HFFc6 (cell line): ENCODE data around the gene OSTN. TPM values are rescaled to one million over a fixed set of nuclear protein-coding genes. Genes with fewer than 3 reads are reported as not detected.

Source experiments
- DNase-seq: peaks from one replicate; pipeline ENCODE4 v3.0.0-alpha.2; 2018
- H3K27ac Mint-ChIP-seq: 2 replicates; pipeline ENCODE4 v1.8.0; 2020; ENCODE audit warnings: mild to moderate bottlenecking, mixed read lengths
- H3K27me3 Mint-ChIP-seq: 2 replicates; pipeline ENCODE4 v1.8.0; 2021; ENCODE audit warnings: mild to moderate bottlenecking, moderate library complexity, mixed read lengths; ENCODE audit not compliant: insufficient read depth
- H3K36me3 Mint-ChIP-seq: 2 replicates; pipeline ENCODE4 v1.8.0; 2021; ENCODE audit warnings: low read depth, mixed read lengths
- H3K4me1 Mint-ChIP-seq: 2 replicates; pipeline ENCODE4 v1.8.0; 2020; ENCODE audit warnings: low read depth, mixed read lengths
- H3K4me3 Mint-ChIP-seq: 2 replicates; pipeline ENCODE4 v1.8.0; 2020; ENCODE audit warnings: mild to moderate bottlenecking, moderate library complexity, mixed read lengths
- H3K9me3 Mint-ChIP-seq: 2 replicates; pipeline ENCODE4 v1.8.0; 2020; ENCODE audit warnings: mild to moderate bottlenecking, mixed read lengths
- total RNA-seq, 6 experiments: library from RNA; stranded (reverse); fragmentation: NEBNext Ultra II Directional; extraction: Animal tissue kit (Norgen Biotek cat#: 25700); gene quantifications; 2 replicates in 1 of 6; 3 replicates in 5 of 6; pipeline ENCODE4 v1.2.3, GENCODE V29; 2021
- TF ChIP-seq, protein P1 (sequence below): fragments of 200-600 bp; sonication (generic); IDR thresholded peaks from 2 replicates; pipeline ENCODE4 v1.5.0; 2021; ENCODE audit warnings: antibody characterized with exemption, mild to moderate bottlenecking

OSTN gene
- total RNA-seq, 6 experiments from 2014 or later = 0.24 to 0.71 (median 0.34) TPM; not detected in 2

DNA sequence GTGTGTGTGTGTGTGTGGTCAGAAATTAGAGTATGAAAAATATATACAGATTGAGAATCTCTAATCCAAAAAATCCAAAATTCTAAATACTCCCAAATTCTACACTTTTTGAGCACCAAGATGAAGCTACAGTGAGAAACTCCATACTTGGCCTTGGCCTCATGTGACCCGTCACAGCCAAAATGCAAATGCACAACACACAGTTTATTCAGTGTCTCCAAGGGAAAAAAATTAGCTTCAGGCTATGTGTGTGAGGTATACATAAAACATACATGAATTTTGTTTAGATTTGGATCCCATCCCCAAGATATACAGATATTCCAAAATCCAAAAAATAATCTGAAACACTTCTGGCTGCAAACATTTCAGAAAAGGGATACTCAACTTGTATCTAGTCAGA, 33.2 kb upstream of the OSTN start:
- peaks cover 13% of the 10 kb centered on the region for H3K36me3 Mint-ChIP-seq
- H3K9me3 Mint-ChIP-seq = peaks cover 12% of the 10 kb centered on the region
- peaks cover 23% of the 10 kb centered on the region for H3K4me1 Mint-ChIP-seq
- no peak overlapping the region for H3K4me3 Mint-ChIP-seq
- TF ChIP-seq, protein P1, sequence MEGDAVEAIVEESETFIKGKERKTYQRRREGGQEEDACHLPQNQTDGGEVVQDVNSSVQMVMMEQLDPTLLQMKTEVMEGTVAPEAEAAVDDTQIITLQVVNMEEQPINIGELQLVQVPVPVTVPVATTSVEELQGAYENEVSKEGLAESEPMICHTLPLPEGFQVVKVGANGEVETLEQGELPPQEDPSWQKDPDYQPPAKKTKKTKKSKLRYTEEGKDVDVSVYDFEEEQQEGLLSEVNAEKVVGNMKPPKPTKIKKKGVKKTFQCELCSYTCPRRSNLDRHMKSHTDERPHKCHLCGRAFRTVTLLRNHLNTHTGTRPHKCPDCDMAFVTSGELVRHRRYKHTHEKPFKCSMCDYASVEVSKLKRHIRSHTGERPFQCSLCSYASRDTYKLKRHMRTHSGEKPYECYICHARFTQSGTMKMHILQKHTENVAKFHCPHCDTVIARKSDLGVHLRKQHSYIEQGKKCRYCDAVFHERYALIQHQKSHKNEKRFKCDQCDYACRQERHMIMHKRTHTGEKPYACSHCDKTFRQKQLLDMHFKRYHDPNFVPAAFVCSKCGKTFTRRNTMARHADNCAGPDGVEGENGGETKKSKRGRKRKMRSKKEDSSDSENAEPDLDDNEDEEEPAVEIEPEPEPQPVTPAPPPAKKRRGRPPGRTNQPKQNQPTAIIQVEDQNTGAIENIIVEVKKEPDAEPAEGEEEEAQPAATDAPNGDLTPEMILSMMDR = no peak
- no peak overlapping the region for H3K27ac Mint-ChIP-seq
- no peak for DNase-seq
- H3K27me3 Mint-ChIP-seq = no peaks in the 10 kb centered on the region

DNA sequence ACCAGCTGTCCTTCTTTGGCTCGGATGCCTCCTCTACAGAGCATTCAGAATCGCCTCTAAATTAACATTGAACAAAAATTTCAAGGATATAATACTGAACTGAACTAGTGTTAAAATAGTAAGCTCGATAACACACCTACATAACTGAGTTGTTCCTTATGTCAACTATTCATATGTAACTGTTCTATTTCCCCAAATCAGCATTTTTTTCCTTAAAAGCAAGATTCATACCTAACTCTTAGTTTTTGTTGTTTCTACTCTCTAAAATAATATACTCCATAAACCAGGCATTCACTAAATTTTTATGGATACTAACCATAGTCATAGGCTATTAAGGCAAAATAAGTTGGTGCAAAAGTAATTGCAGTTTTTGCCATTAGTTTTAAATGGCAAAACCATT, 32.7 kb upstream of the OSTN start:
- TF ChIP-seq, protein P1 = no peak
- no peak for DNase-seq
- H3K4me3 Mint-ChIP-seq = no peak overlapping the region
- H3K9me3 Mint-ChIP-seq = peaks cover 12% of the 10 kb centered on the region
- peaks cover 13% of the 10 kb centered on the region for H3K36me3 Mint-ChIP-seq
- no peaks in the 10 kb centered on the region for H3K27me3 Mint-ChIP-seq
- H3K4me1 Mint-ChIP-seq = peaks cover 29% of the 10 kb centered on the region
- H3K27ac Mint-ChIP-seq = no peak overlapping the region

DNA sequence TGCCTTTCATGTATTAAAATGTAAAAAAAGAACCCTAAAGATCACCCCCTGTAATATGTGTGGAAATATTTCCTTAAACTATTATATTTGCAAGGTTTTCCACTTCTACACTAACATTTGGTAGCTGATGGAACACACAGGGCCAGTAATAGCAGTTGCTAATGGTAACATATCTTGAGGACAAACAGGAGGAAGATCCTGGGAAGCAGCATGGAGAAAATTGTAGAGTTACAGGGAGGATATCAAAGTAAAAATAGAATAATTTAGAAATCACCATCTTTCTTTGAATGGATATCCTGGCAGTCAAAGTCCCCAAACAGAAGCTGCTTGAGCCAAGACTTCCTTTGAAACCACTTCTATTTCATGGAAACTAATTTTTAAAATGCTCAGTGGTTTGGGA, 29.5 kb upstream of the OSTN start:
- peaks cover 3% of the 10 kb centered on the region; the same call in 1 of the 2 replicates for H3K27me3 Mint-ChIP-seq
- H3K4me3 Mint-ChIP-seq = no peak overlapping the region
- TF ChIP-seq, protein P1 = no peak
- no peak for DNase-seq
- H3K9me3 Mint-ChIP-seq = no peaks in the 10 kb centered on the region
- H3K4me1 Mint-ChIP-seq = peaks cover 32% of the 10 kb centered on the region
- no peaks in the 10 kb centered on the region for H3K36me3 Mint-ChIP-seq
- H3K27ac Mint-ChIP-seq = peak overlapping the region; percentile 59

DNA sequence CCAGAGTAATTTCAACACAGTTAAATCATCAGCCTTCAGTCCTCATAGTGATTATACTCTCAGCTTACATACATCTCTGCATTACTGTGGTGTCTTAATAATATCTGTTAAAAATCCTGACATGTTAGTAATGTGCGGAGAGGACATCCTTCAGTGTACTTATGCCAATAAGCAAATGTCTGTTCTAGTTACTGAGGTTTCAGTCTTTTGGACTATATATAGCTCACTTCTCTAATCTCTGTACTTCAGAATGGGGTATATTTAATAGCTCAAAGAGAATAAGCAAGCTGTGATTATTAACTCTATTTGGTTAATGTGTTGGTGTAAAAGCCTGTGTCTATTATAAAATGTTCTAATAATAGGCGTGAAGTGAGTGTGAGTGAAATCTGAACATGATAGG, 28.9 kb upstream of the OSTN start:
- no peak overlapping the region for H3K4me3 Mint-ChIP-seq
- peak overlapping the region; percentile 59 for H3K27ac Mint-ChIP-seq
- peaks cover 32% of the 10 kb centered on the region for H3K4me1 Mint-ChIP-seq
- no peaks in the 10 kb centered on the region for H3K9me3 Mint-ChIP-seq
- H3K36me3 Mint-ChIP-seq = no peaks in the 10 kb centered on the region
- DNase-seq = no peak
- H3K27me3 Mint-ChIP-seq = peaks cover 3% of the 10 kb centered on the region; the same call in 1 of the 2 replicates
- TF ChIP-seq, protein P1 = no peak

DNA sequence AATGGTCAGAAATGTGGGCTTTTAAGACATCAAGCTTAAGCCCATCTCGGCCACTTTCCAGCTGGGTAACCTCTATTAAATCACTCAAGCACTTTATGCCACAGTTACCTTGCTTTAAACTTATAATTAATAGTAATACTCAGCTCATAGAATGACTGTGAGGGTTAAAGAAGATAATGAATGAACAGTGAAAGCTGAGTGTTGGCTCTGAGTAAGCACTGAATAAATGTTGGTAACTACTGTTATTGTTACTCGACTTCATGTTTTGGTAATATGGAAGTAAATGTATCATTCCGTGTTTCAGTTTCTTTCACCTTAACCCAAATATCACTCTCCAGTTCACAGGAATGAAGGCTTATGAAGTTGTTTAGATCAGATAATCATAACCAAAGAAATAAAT, 23.9 kb upstream of the OSTN start:
- H3K4me1 Mint-ChIP-seq = peaks cover 23% of the 10 kb centered on the region
- H3K4me3 Mint-ChIP-seq = no peak overlapping the region
- TF ChIP-seq, protein P1 = no peak
- no peak for DNase-seq
- H3K9me3 Mint-ChIP-seq = no peaks in the 10 kb centered on the region
- no peak overlapping the region for H3K27ac Mint-ChIP-seq
- peaks cover 3% of the 10 kb centered on the region; the same call in 1 of the 2 replicates for H3K27me3 Mint-ChIP-seq
- H3K36me3 Mint-ChIP-seq = 0 out of 2 replicates have a peak, but pooled peaks cover 3% of the 10 kb centered on the region
